A673 (cell line): ENCODE measurements around the gene GLMN. TPM values are rescaled to one million over a fixed set of nuclear protein-coding genes. Genes with fewer than 3 reads are reported as not detected.

Experiments
- BruUV-seq: library from RNA; stranded (reverse); fragments of 400-500 nt; replicated peaks from 2 replicates; lab custom pipeline; 2021; lab: Mats Ljungman, UMichigan
- CTCF ChIA-PET: fragments of 300-600 bp; sonication (Branson Sonifier 250); formaldehyde crosslinking; loops from one replicate; lab custom pipeline; 2022; ENCODE audit warnings: antibody characterized with exemption; lab: Charles Lee
- POLR2A ChIA-PET: fragments of 300-600 bp; sonication (Branson Sonifier 250); formaldehyde crosslinking; loops from one replicate; lab custom pipeline; 2022; ENCODE audit warnings: antibody characterized with exemption; ENCODE audit not compliant: low non-redundant PET; lab: Charles Lee
- DNase-seq: peaks from one replicate; pipeline ENCODE4 v3.0.0-alpha.2; 2015; ENCODE audit warnings: low spot score
- H3K27ac ChIP-seq: fragments of 200-600 bp; sonication (generic); 2 replicates; pipeline ENCODE4 v1.5.1; 2016; ENCODE audit warnings: mixed run types, low read depth, mild to moderate bottlenecking, mixed read lengths, antibody characterized with exemption, low read length; ENCODE audit not compliant: poor library complexity, severe bottlenecking
- H3K27me3 ChIP-seq: fragments of 200-600 bp; sonication (generic); replicated peaks from 2 replicates; pipeline ENCODE4 v1.6.1; 2017; ENCODE audit warnings: mixed run types, low read depth, mild to moderate bottlenecking, mixed read lengths, antibody characterized with exemption, low read length; ENCODE audit not compliant: insufficient read depth, poor library complexity
- H3K36me3 ChIP-seq: fragments of 200-600 bp; sonication (generic); 2 replicates; pipeline ENCODE4 v1.6.1; 2016; ENCODE audit warnings: mixed run types, mild to moderate bottlenecking, mixed read lengths, antibody characterized with exemption, low read length; ENCODE audit not compliant: insufficient read depth, poor library complexity, severe bottlenecking
- H3K4me1 ChIP-seq: fragments of 200-600 bp; sonication (generic); 2 replicates; pipeline ENCODE4 v1.6.1; 2017; ENCODE audit warnings: mixed run types, mild to moderate bottlenecking, mixed read lengths, antibody characterized with exemption, low read length; ENCODE audit not compliant: insufficient read depth, poor library complexity, severe bottlenecking
- H3K4me3 ChIP-seq: fragments of 200-600 bp; sonication (generic); 2 replicates; pipeline ENCODE4 v1.5.1; 2016; ENCODE audit warnings: low read depth, mixed run types, mild to moderate bottlenecking, mixed read lengths, low read length; ENCODE audit not compliant: poor library complexity, severe bottlenecking
- H3K9me3 ChIP-seq: fragments of 200-600 bp; sonication (generic); 2 replicates; pipeline ENCODE4 v1.6.1; 2016; ENCODE audit warnings: mixed run types, low read depth, mild to moderate bottlenecking, mixed read lengths, antibody characterized with exemption, low read length; ENCODE audit not compliant: poor library complexity, severe bottlenecking
- CTCF ChIP-seq: fragments of 300-800, 200-600 bp; sonication (generic); conservative IDR thresholded peaks from 2 replicates; pipeline ENCODE4 v1.5.1; 2017; ENCODE audit warnings: low read depth, mild to moderate bottlenecking, antibody characterized with exemption, low read length, moderate library complexity, mixed read lengths
- EZH2 ChIP-seq: fragments of 200-600 bp; sonication (generic); IDR thresholded peaks from 2 replicates; pipeline ENCODE4 v1.6.1; 2017; ENCODE audit warnings: borderline replicate concordance, low read depth, mild to moderate bottlenecking, mixed read lengths, antibody characterized with exemption, low read length; ENCODE audit not compliant: poor library complexity, severe bottlenecking
- intact Hi-C: fragments of 100-400 bp; cut with micrococcal nuclease; formaldehyde crosslinking; loops from one replicate; pipeline ENCODE4 v1.10.0; 2022; ENCODE audit not compliant: unreplicated experiment
- total RNA-seq: library from RNA; stranded (reverse); gene quantifications from 2 replicates; pipeline ENCODE4 v1.2.3, GENCODE V29; 2021

GLMN gene
- total RNA-seq, 1 experiment from 2014 or later = 25.6 TPM

GRCh38 chr1:92342401-92342800, 43.6 kb upstream of the GLMN start:
- ChIA-PET POLR2A (no interaction called here), CTCF (no interaction called here)
- DNase-seq = no peak
- no TSS peak for BruUV-seq
- Histone ChIP-seq H3K4me3 (no peak overlapping the region), H3K4me1 (no peaks in the 10 kb centered on the region), H3K27me3 (no peaks in the 10 kb centered on the region), H3K9me3 (no peaks in the 10 kb centered on the region), H3K27ac (no peak overlapping the region), H3K36me3 (no peaks in the 10 kb centered on the region)
- no peak for TF ChIP-seq EZH2
- no peak for TF ChIP-seq CTCF
- intact Hi-C loops = no loop called here

GRCh38 chr1:92340154-92340553, 41.4 kb upstream of the GLMN start:
- POLR2A ChIA-PET = no interaction called here
- H3K4me1 ChIP-seq = no peaks in the 10 kb centered on the region
- H3K36me3 ChIP-seq = no peaks in the 10 kb centered on the region
- H3K4me3 ChIP-seq = no peak overlapping the region
- no peak for DNase-seq
- no peaks in the 10 kb centered on the region for H3K9me3 ChIP-seq
- intact Hi-C loops = no loop called here
- H3K27me3 ChIP-seq = no peaks in the 10 kb centered on the region
- CTCF ChIA-PET = no interaction called here
- no TSS peak for BruUV-seq
- TF ChIP-seq EZH2 = no peak
- TF ChIP-seq CTCF = no peak
- H3K27ac ChIP-seq = no peak overlapping the region

GRCh38 chr1:92333668-92334067, 34.9 kb upstream of the GLMN start:
- Histone ChIP-seq H3K27ac (no peak overlapping the region), H3K4me1 (no peaks in the 10 kb centered on the region), H3K36me3 (peaks cover 9% of the 10 kb centered on the region), H3K27me3 (no peaks in the 10 kb centered on the region), H3K4me3 (no peak overlapping the region), H3K9me3 (peaks cover 5% of the 10 kb centered on the region)
- no peak for DNase-seq
- intact Hi-C loops = no loop called here
- CTCF ChIA-PET = no interaction called here
- POLR2A ChIA-PET = no interaction called here
- TF ChIP-seq CTCF (no peak), EZH2 (no peak)
- no TSS peak for BruUV-seq
